Measurements from ENCODE around the gene STK11IP. TPM values are rescaled to one million over a fixed set of nuclear protein-coding genes. Genes with fewer than 3 reads are reported as not detected.

STK11IP gene
- total RNA-seq (55.6 and 60.8 TPM in 2 replicates), polyA plus RNA-seq (46.8 and 60.3 TPM in 2 replicates), polyA minus RNA-seq (31.6 and 40.5 TPM in 2 replicates)
- total RNA-seq (2013) = 24.7 TPM

DNA sequence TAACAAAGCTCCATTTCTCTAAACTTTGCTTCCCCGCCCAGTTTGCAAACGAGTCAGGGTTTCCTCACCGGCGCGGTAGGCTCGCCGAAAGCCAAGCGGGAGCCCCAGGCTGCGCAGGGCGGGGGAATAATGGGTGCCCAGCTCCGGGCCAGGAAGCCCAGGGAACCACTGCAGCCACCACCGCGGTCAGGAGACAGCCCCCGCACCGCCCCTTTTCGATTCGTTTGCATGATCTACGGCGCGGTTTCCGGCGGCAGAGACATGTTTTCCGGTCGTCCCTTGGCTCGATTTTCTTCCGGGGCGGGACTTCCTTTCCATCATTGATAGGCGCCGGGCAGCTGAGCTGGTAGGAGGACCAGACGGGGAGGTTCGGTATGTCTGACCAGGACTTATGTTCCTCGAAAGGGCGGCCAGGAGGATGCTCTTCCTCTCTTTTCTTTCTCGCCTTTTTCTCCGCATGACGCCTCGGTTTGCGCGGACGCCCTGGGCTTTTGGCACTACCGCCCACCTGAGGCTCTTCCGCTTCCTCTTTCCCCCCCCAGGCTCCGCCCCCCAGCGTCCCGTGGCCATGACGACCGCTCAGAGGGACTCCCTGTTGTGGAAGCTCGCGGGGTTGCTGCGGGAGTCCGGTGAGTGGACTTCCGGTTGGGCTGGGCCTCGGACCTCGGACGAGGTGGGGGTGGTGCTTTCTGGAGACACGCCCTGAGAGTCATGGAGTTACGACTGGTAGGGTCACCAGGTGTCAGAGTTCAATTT, at the start of gene STK11IP:
TSS of gene STK11IP (plus strand) at position 306 of the 756 bp plus-strand sequence. CDS start at position 569, 263 bp downstream.
- Histone ChIP-seq H3K27me3 (replicated peaks in 1 of 4; ENCODE audit: control extremely low read depth in 1 of 4, control insufficient read depth in 3 of 4, insufficient read depth in 4 of 4, low read length in 3 of 4) (peaks cover 0 to 11% (median 0%) of the 10 kb centered on the region in 4 experiments), H3K36me3 (replicated peaks in 1 of 2; ENCODE audit: control extremely low read depth in 1 of 2, control insufficient read depth in 1 of 2, extremely low read depth in 1 of 2, insufficient read depth in 2 of 2, low read length in 1 of 2) (peaks cover 3 to 18% of the 10 kb centered on the region in 2 experiments), H3K4me2 (replicated peaks; ENCODE audit: low read depth, low read length, poor library complexity, severe bottlenecking) (peak within 1 kb of the TSS; percentile 84), H3K9ac (ENCODE audit: low read length) (peak within 1 kb of the TSS; percentile 80), H4K20me1 (ENCODE audit: control insufficient read depth, insufficient read depth, low read length, poor library complexity, severe bottlenecking) (no peaks in the 10 kb centered on the region), H2AFZ (ENCODE audit: insufficient read depth, low read depth, low read length, poor library complexity, severe bottlenecking) (peak within 1 kb of the TSS; percentile 89), H3K79me2 (ENCODE audit: control insufficient read depth, insufficient read depth, low read length) (peaks cover 15% of the 10 kb centered on the region), H3K27ac (ENCODE audit: low read length in 2 of 2) (peak within 1 kb of the TSS; percentile 59 to 88), H3K9me3 (ENCODE audit: control extremely low read depth in 1 of 3, control insufficient read depth in 2 of 3, insufficient read depth in 1 of 3, low read length in 2 of 3) (no peaks in the 10 kb centered on the region), H3K4me3 (ENCODE audit: control extremely low read depth in 1 of 5, extremely low read depth in 1 of 5, insufficient read depth in 1 of 5, low read depth in 2 of 5, low read length in 4 of 5) (peak within 1 kb of the TSS; percentile 69 to 88 (median 86)), H3K4me1 (ENCODE audit: control insufficient read depth in 2 of 2, insufficient read depth in 2 of 2, low read length in 2 of 2) (peaks cover 10 to 12% of the 10 kb centered on the region in 2 donors)
- CTCF ChIA-PET = interaction anchor here (0.7 to 2.0 kb wide), 9 partner anchors 28 to 209 kb away, joined by 3 to 17 read pairs (median 3); partner anchors contain the start of genes CHPF and TMEM198
- POLR2A ChIA-PET = interaction anchor here (0.6 to 1.0 kb wide), 3 partner anchors 21 to 717 kb away, joined by 3 to 5 read pairs (median 4); partner anchors contain the start of genes DNPEP and WNT10A
- intact Hi-C loops (cut with micrococcal nuclease) = loop anchor here (1.0 to 10.0 kb wide), 11 partner anchors 45 to 1325 kb away; partner anchors contain the start of genes AAMP, ANKZF1, ATG9A and CHPF
- no peak for TF ChIP-seq EZH2 (IDR thresholded peaks at IDR 0.05; ENCODE audit: borderline replicate concordance, insufficient read depth, low read depth, low read length, poor library complexity, severe bottlenecking)
- TF ChIP-seq CTCF (IDR thresholded peaks at IDR 0.05) = no peak
- Mint-ChIP-seq H3K9me3 (ENCODE audit: insufficient read depth) (no peaks in the 10 kb centered on the region), H3K27ac (peak within 1 kb of the TSS; percentile 98), H3K27me3 (peaks cover 10% of the 10 kb centered on the region), H3K4me1 (peaks cover 23% of the 10 kb centered on the region), H3K4me3 (peak within 1 kb of the TSS; percentile 98)
- WGBS (ENCODE audit: insufficient coverage) = under 1% methylated on average over 57 of the region's 57 CpGs
- DNase-seq (peak; percentile 96), ATAC-seq (ENCODE audit: low read depth) (peak; percentile 88)
